ENCODE data around the gene CACNA1H. TPM values are rescaled to one million over a fixed set of nuclear protein-coding genes. Genes with fewer than 3 reads are reported as not detected.

CACNA1H gene
- total RNA-seq, 1 experiment from 2014 or later = 19.7 TPM

GRCh38 chr16:1127971-1128715 lies 24.8 kb upstream of the CACNA1H start:
- BruUV-seq (replicated peaks) = no TSS peak
- TF ChIP-seq EZH2 (IDR thresholded peaks at IDR 0.05; ENCODE audit: borderline replicate concordance, low read depth, low read length, poor library complexity, severe bottlenecking) = no peak
- TF ChIP-seq CTCF (conservative IDR thresholded peaks at IDR 0.05; ENCODE audit: low read depth, low read length) = no peak
- H3K4me3 ChIP-seq (ENCODE audit: low read depth, low read length, poor library complexity, severe bottlenecking) = no peak overlapping the region
- POLR2A ChIA-PET (ENCODE audit: low non-redundant PET) = no interaction called here
- H3K27ac ChIP-seq (ENCODE audit: low read depth, low read length, poor library complexity, severe bottlenecking) = no peak overlapping the region
- DNase-seq (ENCODE audit: low spot score) = no peak
- intact Hi-C loops (cut with micrococcal nuclease; ENCODE audit: unreplicated experiment) = no loop called here
- peaks cover 8% of the 10 kb centered on the region for H3K4me1 ChIP-seq (ENCODE audit: insufficient read depth, low read length, poor library complexity, severe bottlenecking)
- no peaks in the 10 kb centered on the region for H3K9me3 ChIP-seq (ENCODE audit: low read depth, low read length, poor library complexity, severe bottlenecking)
- no peaks in the 10 kb centered on the region for H3K27me3 ChIP-seq (replicated peaks; ENCODE audit: insufficient read depth, low read depth, low read length, poor library complexity)
- no peaks in the 10 kb centered on the region for H3K36me3 ChIP-seq (ENCODE audit: insufficient read depth, low read length, poor library complexity, severe bottlenecking)
- CTCF ChIA-PET = no interaction called here

GRCh38 chr16:1129106-1129960 lies 23.6 kb upstream of the CACNA1H start:
- intact Hi-C loops (cut with micrococcal nuclease; ENCODE audit: unreplicated experiment) = no loop called here
- Histone ChIP-seq H3K9me3 (ENCODE audit: low read depth, low read length, poor library complexity, severe bottlenecking) (no peaks in the 10 kb centered on the region), H3K4me1 (ENCODE audit: insufficient read depth, low read length, poor library complexity, severe bottlenecking) (peaks cover 8% of the 10 kb centered on the region), H3K27ac (ENCODE audit: low read depth, low read length, poor library complexity, severe bottlenecking) (no peak overlapping the region), H3K36me3 (ENCODE audit: insufficient read depth, low read length, poor library complexity, severe bottlenecking) (no peaks in the 10 kb centered on the region), H3K27me3 (replicated peaks; ENCODE audit: insufficient read depth, low read depth, low read length, poor library complexity) (no peaks in the 10 kb centered on the region), H3K4me3 (ENCODE audit: low read depth, low read length, poor library complexity, severe bottlenecking) (no peak overlapping the region)
- no TSS peak for BruUV-seq (replicated peaks)
- no peak for DNase-seq (ENCODE audit: low spot score)
- ChIA-PET POLR2A (ENCODE audit: low non-redundant PET) (no interaction called here), CTCF (no interaction called here)
- TF ChIP-seq CTCF (conservative IDR thresholded peaks at IDR 0.05; ENCODE audit: low read depth, low read length) = no peak
- TF ChIP-seq EZH2 (IDR thresholded peaks at IDR 0.05; ENCODE audit: borderline replicate concordance, low read depth, low read length, poor library complexity, severe bottlenecking) = no peak

- CTCF ChIA-PET = no interaction called here
- no TSS peak for BruUV-seq (replicated peaks)
- intact Hi-C loops (cut with micrococcal nuclease; ENCODE audit: unreplicated experiment) = no loop called here
These were observed 22.5 kb upstream of the CACNA1H start for GRCh38 chr16:1130382-1130781.

More at GRCh38 chr16:1130382-1130781, 22.5 kb upstream of the CACNA1H start:
- H3K9me3 ChIP-seq (ENCODE audit: low read depth, low read length, poor library complexity, severe bottlenecking) = no peaks in the 10 kb centered on the region
- no peak overlapping the region for H3K4me3 ChIP-seq (ENCODE audit: low read depth, low read length, poor library complexity, severe bottlenecking)
- H3K27me3 ChIP-seq (replicated peaks; ENCODE audit: insufficient read depth, low read depth, low read length, poor library complexity) = no peaks in the 10 kb centered on the region
- no peaks in the 10 kb centered on the region for H3K36me3 ChIP-seq (ENCODE audit: insufficient read depth, low read length, poor library complexity, severe bottlenecking)
- TF ChIP-seq CTCF (conservative IDR thresholded peaks at IDR 0.05; ENCODE audit: low read depth, low read length) (no peak), EZH2 (IDR thresholded peaks at IDR 0.05; ENCODE audit: borderline replicate concordance, low read depth, low read length, poor library complexity, severe bottlenecking) (no peak)
- POLR2A ChIA-PET (ENCODE audit: low non-redundant PET) = no interaction called here
- no peak overlapping the region for H3K27ac ChIP-seq (ENCODE audit: low read depth, low read length, poor library complexity, severe bottlenecking)
- no peak for DNase-seq (ENCODE audit: low spot score)
- peaks cover 6% of the 10 kb centered on the region for H3K4me1 ChIP-seq (ENCODE audit: insufficient read depth, low read length, poor library complexity, severe bottlenecking)

Measured in A673 (cell line).